HCT116 (cell line): Measurements from ENCODE around the gene LCE2A. TPM values are rescaled to one million over a fixed set of nuclear protein-coding genes. Genes with fewer than 3 reads are reported as not detected.

ENCODE experiments used
- ATAC-seq: fragments of 200-7000 bp; cut with Tn5 transposase; 2 replicates; pipeline ENCODE4 v1.9.1; 2020; ENCODE audit warnings: mild to moderate bottlenecking, moderate library complexity
- BruUV-seq: library from RNA; stranded (reverse); fragments of 400-500 nt; replicated peaks from 2 replicates; lab custom pipeline; 2021; lab: Mats Ljungman, UMichigan
- CTCF ChIA-PET: fragments of 300-600 bp; sonication (Branson Sonifier 250); formaldehyde crosslinking; loops from one replicate; lab custom pipeline; 2021; ENCODE audit warnings: antibody characterized with exemption; lab: Charles Lee
- POLR2A ChIA-PET: fragments of 300-600, 350-600 bp; sonication (Branson Sonifier 250); formaldehyde crosslinking; loops from one replicate; lab custom pipeline; 2021; ENCODE audit warnings: antibody characterized with exemption; lab: Charles Lee
- RAD21 ChIA-PET, 2 experiments: fragments of 300-600 bp; sonication (Branson Sonifier 250); formaldehyde crosslinking; loops; one replicate each; lab custom pipeline; 2023; ENCODE audit warnings: low total read pairs in 2 of 2; ENCODE audit not compliant: uncharacterized antibody in 2 of 2, unreplicated experiment in 2 of 2, low non-redundant PET in 1 of 2; lab: Charles Lee
- DNase-seq: peaks from one replicate; pipeline ENCODE4 v3.0.0-alpha.2; 2010; ENCODE audit warnings: low read depth, low spot score
- H2AFZ ChIP-seq: fragments of 200-600 bp; shearing (Covaris generic), sonication (generic); 2 replicates; pipeline ENCODE4 v1.6.1; 2017; ENCODE audit warnings: low read depth, mixed run types, mixed read lengths, antibody characterized with exemption, low read length; ENCODE audit not compliant: poor library complexity, severe bottlenecking
- H3K27ac ChIP-seq: 2 replicates; pipeline ENCODE4 v1.5.1; 2012; ENCODE audit warnings: low read depth, low read length
- H3K27me3 ChIP-seq: fragments of 200-600 bp; sonication (generic); 2 replicates; pipeline ENCODE4 v1.6.1; 2016; ENCODE audit warnings: mixed run types, low read length, mixed read lengths; ENCODE audit not compliant: insufficient read depth
- H3K36me3 ChIP-seq, 2 experiments: fragments of 200-500 bp in 1 of 2; fragments of 200-600 bp in 1 of 2; sonication (Bioruptor generic) in 1 of 2; sonication (generic) in 1 of 2; 2 replicates each; pipeline versions ENCODE4 v1.5.1 to v1.6.1; 2014 to 2016; ENCODE audit warnings: low read length in 2 of 2, inconsistent platforms in 1 of 2, mixed read lengths in 1 of 2, mixed run types in 1 of 2; ENCODE audit not compliant: insufficient read depth in 2 of 2, control insufficient read depth in 1 of 2
- H3K4me1 ChIP-seq, 2 experiments: fragments of 200-600 bp in 1 of 2; sonication (generic) in 1 of 2; 2 replicates each; pipeline versions ENCODE4 v1.5.1 to v1.6.1; 2012 to 2017; ENCODE audit warnings: low read length in 2 of 2, inconsistent platforms in 1 of 2, mild to moderate bottlenecking in 1 of 2, mixed read lengths in 1 of 2, mixed run types in 1 of 2, moderate library complexity in 1 of 2; ENCODE audit not compliant: insufficient read depth in 2 of 2, control insufficient read depth in 1 of 2
- H3K4me2 ChIP-seq: fragments of 200-600 bp; sonication (generic); 2 replicates; pipeline ENCODE4 v1.6.1; 2017; ENCODE audit warnings: mixed run types, low read length, mixed read lengths
- H3K4me3 ChIP-seq, 2 experiments: fragments of 200-600 bp in 1 of 2; sonication (generic) in 1 of 2; replicated peaks in 1 of 2; 2 replicates each; pipeline ENCODE4 v1.5.1; 2011 to 2016; ENCODE audit warnings: low read length in 2 of 2, control low read depth in 1 of 2, low read depth in 1 of 2, mild to moderate bottlenecking in 1 of 2, mixed read lengths in 1 of 2, mixed run types in 1 of 2
- H3K79me2 ChIP-seq: fragments of 200-600 bp; sonication (generic); 2 replicates; pipeline ENCODE4 v1.6.1; 2017; ENCODE audit warnings: mild to moderate bottlenecking, mixed run types, low read length, moderate library complexity, mixed read lengths; ENCODE audit not compliant: insufficient read depth
- H3K9ac ChIP-seq: fragments of 200-600 bp; sonication (generic); 2 replicates; pipeline ENCODE4 v1.6.1; 2016; ENCODE audit warnings: low read length, mixed read lengths
- H3K9me2 ChIP-seq: fragments of 200-600 bp; sonication (generic), shearing (Covaris generic); 2 replicates; pipeline ENCODE4 v1.6.1; 2017; ENCODE audit warnings: mixed run types, mild to moderate bottlenecking, moderate library complexity; ENCODE audit not compliant: insufficient read depth
- H3K9me3 ChIP-seq, 2 experiments: fragments of 200-500 bp in 1 of 2; fragments of 200-600 bp in 1 of 2; sonication (Bioruptor generic) in 1 of 2; sonication (generic) in 1 of 2; 2 replicates each; pipeline ENCODE4 v1.6.1; 2014 to 2017; ENCODE audit warnings: low read length in 2 of 2, mixed read lengths in 2 of 2, inconsistent platforms in 1 of 2, low read depth in 1 of 2, mild to moderate bottlenecking in 1 of 2, mixed run types in 1 of 2, moderate library complexity in 1 of 2; ENCODE audit not compliant: control insufficient read depth in 1 of 2, insufficient read depth in 1 of 2
- H4K20me1 ChIP-seq: fragments of 200-600 bp; sonication (generic), shearing (Covaris generic); 2 replicates; pipeline ENCODE4 v1.6.1; 2017; ENCODE audit warnings: mixed run types, mild to moderate bottlenecking, moderate library complexity; ENCODE audit not compliant: insufficient read depth
- ATF3 ChIP-seq: IDR thresholded peaks from 2 replicates; pipeline ENCODE4 v1.6.1; 2012
- CBX3 ChIP-seq: IDR thresholded peaks from 2 replicates; pipeline ENCODE4 v1.6.1; 2012; ENCODE audit warnings: low read depth
- CEBPB ChIP-seq: IDR thresholded peaks from 2 replicates; pipeline ENCODE4 v1.6.1; 2012; ENCODE audit warnings: low read depth
- EGR1 ChIP-seq: IDR thresholded peaks from 2 replicates; pipeline ENCODE4 v1.6.1; 2012; ENCODE audit warnings: low read depth
- EZH2 ChIP-seq: fragments of 200-600 bp; sonication (generic); IDR thresholded peaks from 2 replicates; pipeline ENCODE4 v1.6.1; 2017; ENCODE audit warnings: antibody characterized with exemption, mixed run types
- JUND ChIP-seq: IDR thresholded peaks from 2 replicates; pipeline ENCODE4 v1.6.1; 2012
- MAX ChIP-seq: IDR thresholded peaks from 2 replicates; pipeline ENCODE4 v1.6.1; 2012
- POLR2A ChIP-seq: IDR thresholded peaks from 2 replicates; pipeline ENCODE4 v1.7.0; 2011; ENCODE audit warnings: borderline replicate concordance; ENCODE audit not compliant: insufficient read depth, insufficient read length; ENCODE audit errors: extremely low read depth
- SIN3A ChIP-seq: IDR thresholded peaks from 2 replicates; pipeline ENCODE4 v1.6.1; 2012; ENCODE audit warnings: low read depth
- SP1 ChIP-seq: IDR thresholded peaks from 2 replicates; pipeline ENCODE4 v1.6.1; 2012; ENCODE audit warnings: low read depth
- SRF ChIP-seq: IDR thresholded peaks from 2 replicates; pipeline ENCODE4 v1.6.1; 2012; ENCODE audit warnings: low read depth
- TCF7L2 ChIP-seq: IDR thresholded peaks from 2 replicates; pipeline ENCODE4 v1.7.0; 2011; ENCODE audit warnings: borderline replicate concordance, inconsistent platforms; ENCODE audit not compliant: insufficient read depth, insufficient read length; ENCODE audit errors: extremely low read depth
- YY1 ChIP-seq: IDR thresholded peaks from 2 replicates; pipeline ENCODE4 v1.6.1; 2011; ENCODE audit warnings: low read length, low read depth, moderate library complexity, mild to moderate bottlenecking; ENCODE audit not compliant: insufficient replicate concordance; ENCODE audit errors: extremely low read depth
- ZBTB33 ChIP-seq: IDR thresholded peaks from 2 replicates; pipeline ENCODE4 v1.6.1; 2011; ENCODE audit warnings: mild to moderate bottlenecking, low read length, moderate library complexity; ENCODE audit not compliant: insufficient replicate concordance; ENCODE audit errors: extremely low read depth
- intact Hi-C: fragments of 100-400 bp; cut with micrococcal nuclease; formaldehyde crosslinking; loops from 2 replicates; pipeline ENCODE4 v1.10.0; 2022
- total RNA-seq: library from RNA; stranded (reverse); gene quantifications from one replicate; pipeline ENCODE4 v1.2.1, GENCODE V29; 2021; ENCODE audit not compliant: unreplicated experiment
- TF ChIP-seq, protein P1 (sequence below): IDR thresholded peaks from 2 replicates; pipeline ENCODE4 v1.6.1; 2012; ENCODE audit warnings: low read depth
- TF ChIP-seq, protein P2 (sequence below), 3 experiments: fragments of 200-600 bp in 1 of 3; sonication (generic) in 1 of 3; IDR thresholded peaks in 2 of 3; conservative IDR thresholded peaks in 1 of 3; 2 replicates each; pipeline ENCODE4 v1.5.1; 2012 to 2017; ENCODE audit warnings: low read depth in 2 of 3, low read length in 2 of 3, antibody characterized with exemption in 1 of 3, borderline replicate concordance in 1 of 3, control low read depth in 1 of 3, mild to moderate bottlenecking in 1 of 3, mixed read lengths in 1 of 3, mixed run types in 1 of 3, moderate library complexity in 1 of 3; ENCODE audit not compliant: insufficient read depth in 1 of 3

LCE2A gene
- total RNA-seq, 1 experiment from 2014 or later = not detected

- no TSS peak for BruUV-seq
- Histone ChIP-seq H2AFZ (no peak overlapping the region), H4K20me1 (no peaks in the 10 kb centered on the region), H3K27ac (no peak overlapping the region), H3K4me2 (no peak overlapping the region), H3K9me3 (peaks cover 0 to 4% of the 10 kb centered on the region in 2 experiments; a peak in 1 of 4 replicates), H3K27me3 (peaks cover 25% of the 10 kb centered on the region), H3K79me2 (no peaks in the 10 kb centered on the region), H3K4me1 (no peaks in the 10 kb centered on the region), H3K4me3 (no peak overlapping the region), H3K9ac (no peak overlapping the region), H3K9me2 (no peaks in the 10 kb centered on the region), H3K36me3 (no peaks in the 10 kb centered on the region)
- no peak for ATAC-seq
- RAD21 ChIA-PET = no interaction called here
- POLR2A ChIA-PET = no interaction called here
- CTCF ChIA-PET = no interaction called here
- DNase-seq = no peak
- intact Hi-C loops = no loop called here
- no peak for TF ChIP-seq TCF7L2
- TF ChIP-seq ZBTB33 = no peak
- no peak for TF ChIP-seq SIN3A
- no peak for TF ChIP-seq ATF3
- TF ChIP-seq, protein P1, sequence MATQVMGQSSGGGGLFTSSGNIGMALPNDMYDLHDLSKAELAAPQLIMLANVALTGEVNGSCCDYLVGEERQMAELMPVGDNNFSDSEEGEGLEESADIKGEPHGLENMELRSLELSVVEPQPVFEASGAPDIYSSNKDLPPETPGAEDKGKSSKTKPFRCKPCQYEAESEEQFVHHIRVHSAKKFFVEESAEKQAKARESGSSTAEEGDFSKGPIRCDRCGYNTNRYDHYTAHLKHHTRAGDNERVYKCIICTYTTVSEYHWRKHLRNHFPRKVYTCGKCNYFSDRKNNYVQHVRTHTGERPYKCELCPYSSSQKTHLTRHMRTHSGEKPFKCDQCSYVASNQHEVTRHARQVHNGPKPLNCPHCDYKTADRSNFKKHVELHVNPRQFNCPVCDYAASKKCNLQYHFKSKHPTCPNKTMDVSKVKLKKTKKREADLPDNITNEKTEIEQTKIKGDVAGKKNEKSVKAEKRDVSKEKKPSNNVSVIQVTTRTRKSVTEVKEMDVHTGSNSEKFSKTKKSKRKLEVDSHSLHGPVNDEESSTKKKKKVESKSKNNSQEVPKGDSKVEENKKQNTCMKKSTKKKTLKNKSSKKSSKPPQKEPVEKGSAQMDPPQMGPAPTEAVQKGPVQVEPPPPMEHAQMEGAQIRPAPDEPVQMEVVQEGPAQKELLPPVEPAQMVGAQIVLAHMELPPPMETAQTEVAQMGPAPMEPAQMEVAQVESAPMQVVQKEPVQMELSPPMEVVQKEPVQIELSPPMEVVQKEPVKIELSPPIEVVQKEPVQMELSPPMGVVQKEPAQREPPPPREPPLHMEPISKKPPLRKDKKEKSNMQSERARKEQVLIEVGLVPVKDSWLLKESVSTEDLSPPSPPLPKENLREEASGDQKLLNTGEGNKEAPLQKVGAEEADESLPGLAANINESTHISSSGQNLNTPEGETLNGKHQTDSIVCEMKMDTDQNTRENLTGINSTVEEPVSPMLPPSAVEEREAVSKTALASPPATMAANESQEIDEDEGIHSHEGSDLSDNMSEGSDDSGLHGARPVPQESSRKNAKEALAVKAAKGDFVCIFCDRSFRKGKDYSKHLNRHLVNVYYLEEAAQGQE = no peak
- no peak for TF ChIP-seq EZH2
- TF ChIP-seq, protein P2, sequence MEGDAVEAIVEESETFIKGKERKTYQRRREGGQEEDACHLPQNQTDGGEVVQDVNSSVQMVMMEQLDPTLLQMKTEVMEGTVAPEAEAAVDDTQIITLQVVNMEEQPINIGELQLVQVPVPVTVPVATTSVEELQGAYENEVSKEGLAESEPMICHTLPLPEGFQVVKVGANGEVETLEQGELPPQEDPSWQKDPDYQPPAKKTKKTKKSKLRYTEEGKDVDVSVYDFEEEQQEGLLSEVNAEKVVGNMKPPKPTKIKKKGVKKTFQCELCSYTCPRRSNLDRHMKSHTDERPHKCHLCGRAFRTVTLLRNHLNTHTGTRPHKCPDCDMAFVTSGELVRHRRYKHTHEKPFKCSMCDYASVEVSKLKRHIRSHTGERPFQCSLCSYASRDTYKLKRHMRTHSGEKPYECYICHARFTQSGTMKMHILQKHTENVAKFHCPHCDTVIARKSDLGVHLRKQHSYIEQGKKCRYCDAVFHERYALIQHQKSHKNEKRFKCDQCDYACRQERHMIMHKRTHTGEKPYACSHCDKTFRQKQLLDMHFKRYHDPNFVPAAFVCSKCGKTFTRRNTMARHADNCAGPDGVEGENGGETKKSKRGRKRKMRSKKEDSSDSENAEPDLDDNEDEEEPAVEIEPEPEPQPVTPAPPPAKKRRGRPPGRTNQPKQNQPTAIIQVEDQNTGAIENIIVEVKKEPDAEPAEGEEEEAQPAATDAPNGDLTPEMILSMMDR (IDR thresholded peaks at IDR 0.05 in 2 of 3, conservative IDR thresholded peaks at IDR 0.05 in 1 of 3; ENCODE audit: borderline replicate concordance in 1 of 3, insufficient read depth in 1 of 3, low read depth in 2 of 3, low read length in 2 of 3) = no peak
- no peak for TF ChIP-seq MAX
- TF ChIP-seq CBX3 = no peak
- no peak for TF ChIP-seq POLR2A
- TF ChIP-seq EGR1 = no peak
- TF ChIP-seq SP1 = no peak
- no peak for TF ChIP-seq JUND
- no peak for TF ChIP-seq SRF
- no peak for TF ChIP-seq CEBPB
- TF ChIP-seq YY1 = no peak
Observed at GRCh38 chr1:152718238-152718637, 20.1 kb downstream of the LCE2A start.
